Ishikawa (cell line): ENCODE results near the gene CARD11.

Experiments used
- CEBPB ChIP-seq: IDR thresholded peaks from 2 replicates; pipeline ENCODE4 v1.6.1; 2012
- CREB1 ChIP-seq: IDR thresholded peaks from 2 replicates; pipeline ENCODE4 v1.6.1; 2012; ENCODE audit warnings: low read depth
- EGR1 ChIP-seq: IDR thresholded peaks from 2 replicates; pipeline ENCODE4 v1.6.1; 2012
- EP300 ChIP-seq: IDR thresholded peaks from 2 replicates; pipeline ENCODE4 v1.6.1; 2012; ENCODE audit warnings: borderline replicate concordance
- FOXM1 ChIP-seq: IDR thresholded peaks from 2 replicates; pipeline ENCODE4 v1.6.1; 2012; ENCODE audit warnings: low read depth, borderline replicate concordance
- NFIC ChIP-seq: IDR thresholded peaks from 2 replicates; pipeline ENCODE4 v1.6.1; 2012
- RAD21 ChIP-seq: IDR thresholded peaks from 2 replicates; pipeline ENCODE4 v1.6.1; 2012; ENCODE audit warnings: low read depth
- TAF1 ChIP-seq: IDR thresholded peaks from 2 replicates; pipeline ENCODE4 v1.6.1; 2012; ENCODE audit warnings: low read depth, mild to moderate bottlenecking
- TCF12 ChIP-seq: IDR thresholded peaks from 2 replicates; pipeline ENCODE4 v1.6.1; 2012; ENCODE audit warnings: low read depth
- TEAD4 ChIP-seq: IDR thresholded peaks from 2 replicates; pipeline ENCODE4 v1.6.1; 2012
- YY1 ChIP-seq: IDR thresholded peaks from 2 replicates; pipeline ENCODE4 v1.6.1; 2012; ENCODE audit warnings: low read depth
- ZBTB7A ChIP-seq: IDR thresholded peaks from 2 replicates; pipeline ENCODE4 v1.6.1; 2012; ENCODE audit warnings: low read depth
- TF ChIP-seq, protein P1 (sequence below): IDR thresholded peaks from 2 replicates; pipeline ENCODE4 v1.6.1; 2012; ENCODE audit warnings: low read depth, mild to moderate bottlenecking
- TF ChIP-seq, protein P2 (sequence below): IDR thresholded peaks from 2 replicates; pipeline ENCODE4 v1.6.1; 2012
- TF ChIP-seq, protein P3 (sequence below): IDR thresholded peaks from 2 replicates; pipeline ENCODE4 v1.6.1; 2012

CARD11 gene

DNA sequence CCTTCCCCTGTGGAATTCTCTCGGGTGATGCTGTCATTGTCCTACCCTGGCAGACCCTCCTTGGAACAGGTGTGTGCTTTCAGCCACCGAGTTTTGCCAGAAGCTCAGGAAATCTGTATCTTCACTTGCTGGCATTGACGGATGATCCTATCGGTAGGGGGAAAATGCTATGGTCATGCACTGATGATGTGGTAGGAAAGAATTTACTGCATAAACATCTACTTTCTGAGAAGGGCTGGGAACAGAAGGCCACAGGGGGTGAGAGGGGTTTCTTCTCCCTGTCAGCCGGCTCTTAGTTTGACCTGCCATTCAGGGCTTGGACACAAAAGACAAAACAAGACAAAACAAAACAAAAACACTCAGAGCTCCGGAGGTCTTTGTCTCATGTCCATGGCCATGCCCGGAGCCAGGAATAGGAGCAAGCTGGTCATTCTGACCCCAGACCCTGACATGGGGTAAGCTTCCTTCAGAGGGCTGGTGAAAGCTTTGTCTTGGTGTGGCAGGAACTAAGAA, 43.6 kb upstream of the CARD11 start:
- TF ChIP-seq YY1 (no peak), EGR1 (no peak), FOXM1 (no peak)
- TF ChIP-seq, protein P1, sequence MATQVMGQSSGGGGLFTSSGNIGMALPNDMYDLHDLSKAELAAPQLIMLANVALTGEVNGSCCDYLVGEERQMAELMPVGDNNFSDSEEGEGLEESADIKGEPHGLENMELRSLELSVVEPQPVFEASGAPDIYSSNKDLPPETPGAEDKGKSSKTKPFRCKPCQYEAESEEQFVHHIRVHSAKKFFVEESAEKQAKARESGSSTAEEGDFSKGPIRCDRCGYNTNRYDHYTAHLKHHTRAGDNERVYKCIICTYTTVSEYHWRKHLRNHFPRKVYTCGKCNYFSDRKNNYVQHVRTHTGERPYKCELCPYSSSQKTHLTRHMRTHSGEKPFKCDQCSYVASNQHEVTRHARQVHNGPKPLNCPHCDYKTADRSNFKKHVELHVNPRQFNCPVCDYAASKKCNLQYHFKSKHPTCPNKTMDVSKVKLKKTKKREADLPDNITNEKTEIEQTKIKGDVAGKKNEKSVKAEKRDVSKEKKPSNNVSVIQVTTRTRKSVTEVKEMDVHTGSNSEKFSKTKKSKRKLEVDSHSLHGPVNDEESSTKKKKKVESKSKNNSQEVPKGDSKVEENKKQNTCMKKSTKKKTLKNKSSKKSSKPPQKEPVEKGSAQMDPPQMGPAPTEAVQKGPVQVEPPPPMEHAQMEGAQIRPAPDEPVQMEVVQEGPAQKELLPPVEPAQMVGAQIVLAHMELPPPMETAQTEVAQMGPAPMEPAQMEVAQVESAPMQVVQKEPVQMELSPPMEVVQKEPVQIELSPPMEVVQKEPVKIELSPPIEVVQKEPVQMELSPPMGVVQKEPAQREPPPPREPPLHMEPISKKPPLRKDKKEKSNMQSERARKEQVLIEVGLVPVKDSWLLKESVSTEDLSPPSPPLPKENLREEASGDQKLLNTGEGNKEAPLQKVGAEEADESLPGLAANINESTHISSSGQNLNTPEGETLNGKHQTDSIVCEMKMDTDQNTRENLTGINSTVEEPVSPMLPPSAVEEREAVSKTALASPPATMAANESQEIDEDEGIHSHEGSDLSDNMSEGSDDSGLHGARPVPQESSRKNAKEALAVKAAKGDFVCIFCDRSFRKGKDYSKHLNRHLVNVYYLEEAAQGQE = no peak

DNA sequence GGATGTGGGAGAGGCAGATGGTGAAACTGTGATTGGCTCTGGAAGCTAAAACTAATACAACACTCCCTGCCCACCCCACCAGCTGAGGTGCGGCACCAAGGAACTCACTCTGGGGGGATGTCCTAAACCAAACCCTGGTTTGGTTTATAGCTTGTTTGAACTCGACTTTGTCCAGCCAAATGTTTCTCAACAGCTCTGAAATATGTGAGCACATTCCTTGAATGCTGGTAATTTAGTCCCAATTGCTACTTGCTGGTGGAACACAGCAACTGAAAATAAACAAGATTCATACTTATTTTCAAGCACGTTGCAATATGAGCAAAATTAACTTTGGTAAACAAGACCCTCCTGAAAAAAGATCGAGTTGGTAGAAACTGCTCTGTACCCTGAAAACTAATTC, 39.7 kb upstream of the CARD11 start:
- TF ChIP-seq TCF12 = no peak
- TF ChIP-seq YY1 = no peak
- TF ChIP-seq EGR1 = no peak
- TF ChIP-seq FOXM1 = no peak
- TF ChIP-seq EP300 = no peak
- no peak for TF ChIP-seq ZBTB7A
- no peak for TF ChIP-seq CEBPB
- no peak for TF ChIP-seq CREB1
- no peak for TF ChIP-seq RAD21
- TF ChIP-seq, protein P1 = no peak

DNA sequence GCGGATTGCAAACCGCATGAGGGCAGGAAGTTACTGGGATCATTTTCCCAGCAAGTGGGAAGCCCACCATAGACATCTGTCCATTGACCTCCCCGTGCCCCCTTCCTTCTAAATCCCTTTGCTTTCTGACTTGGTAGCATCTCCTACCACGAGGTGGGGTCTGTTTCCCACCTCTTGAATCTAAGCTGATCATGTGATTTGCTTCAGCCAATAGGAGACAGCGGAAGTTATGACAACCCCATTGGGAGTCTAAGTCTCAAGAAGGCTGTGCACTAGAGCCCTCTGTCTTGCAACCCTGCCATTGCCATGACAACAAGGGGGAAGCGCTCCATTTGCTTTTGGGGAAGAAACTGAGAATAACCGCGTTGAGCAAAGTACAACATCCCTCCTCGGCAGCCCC, 39.2 kb upstream of the CARD11 start:
- TF ChIP-seq TAF1 (no peak), NFIC (no peak), TEAD4 (no peak), ZBTB7A (no peak), CREB1 (no peak)
- TF ChIP-seq, protein P1 = no peak

DNA sequence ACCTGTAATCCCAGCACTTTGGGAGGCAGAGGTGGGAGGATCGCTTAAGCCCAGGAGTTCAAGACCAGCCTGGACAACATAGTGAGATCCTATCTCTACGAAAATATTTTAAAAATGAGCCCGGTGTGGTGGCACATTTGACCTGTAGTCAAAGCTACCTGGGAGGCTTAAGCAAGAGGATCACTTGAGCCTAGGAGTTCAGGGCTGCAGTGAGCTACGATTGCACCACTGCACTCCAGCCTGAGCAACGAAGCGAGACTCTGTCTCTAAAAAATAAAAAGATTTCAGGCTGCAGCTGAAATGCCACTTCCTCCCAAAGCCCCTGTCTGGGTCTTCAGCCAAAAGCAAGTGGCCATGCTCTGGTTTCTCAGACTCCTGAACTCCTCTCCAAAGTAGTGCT, 38.7 kb upstream of the CARD11 start:
- TF ChIP-seq ZBTB7A (no peak), CREB1 (no peak), FOXM1 (no peak), TEAD4 (no peak), TAF1 (no peak), EP300 (no peak), TCF12 (no peak), YY1 (no peak), RAD21 (no peak), CEBPB (no peak)
- TF ChIP-seq, protein P2, sequence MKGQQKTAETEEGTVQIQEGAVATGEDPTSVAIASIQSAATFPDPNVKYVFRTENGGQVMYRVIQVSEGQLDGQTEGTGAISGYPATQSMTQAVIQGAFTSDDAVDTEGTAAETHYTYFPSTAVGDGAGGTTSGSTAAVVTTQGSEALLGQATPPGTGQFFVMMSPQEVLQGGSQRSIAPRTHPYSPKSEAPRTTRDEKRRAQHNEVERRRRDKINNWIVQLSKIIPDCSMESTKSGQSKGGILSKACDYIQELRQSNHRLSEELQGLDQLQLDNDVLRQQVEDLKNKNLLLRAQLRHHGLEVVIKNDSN = no peak
- TF ChIP-seq, protein P1 = no peak
- TF ChIP-seq, protein P3, sequence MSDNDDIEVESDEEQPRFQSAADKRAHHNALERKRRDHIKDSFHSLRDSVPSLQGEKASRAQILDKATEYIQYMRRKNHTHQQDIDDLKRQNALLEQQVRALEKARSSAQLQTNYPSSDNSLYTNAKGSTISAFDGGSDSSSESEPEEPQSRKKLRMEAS = no peak
